NT2/D1 (cell line): ENCODE results near the gene DYRK2.

Experiments used
- SUZ12 ChIP-seq: IDR thresholded peaks from 2 replicates; pipeline ENCODE4 v1.6.1; 2011; ENCODE audit not compliant: insufficient read length, insufficient read depth; ENCODE audit errors: extremely low read depth
- YY1 ChIP-seq: IDR thresholded peaks from 2 replicates; pipeline ENCODE4 v1.6.1; 2011; ENCODE audit not compliant: insufficient read length, insufficient read depth
- ZNF274 ChIP-seq: IDR thresholded peaks from 2 replicates; pipeline ENCODE4 v1.6.1; 2011; ENCODE audit warnings: mild to moderate bottlenecking, low read depth, low read length

DNA sequence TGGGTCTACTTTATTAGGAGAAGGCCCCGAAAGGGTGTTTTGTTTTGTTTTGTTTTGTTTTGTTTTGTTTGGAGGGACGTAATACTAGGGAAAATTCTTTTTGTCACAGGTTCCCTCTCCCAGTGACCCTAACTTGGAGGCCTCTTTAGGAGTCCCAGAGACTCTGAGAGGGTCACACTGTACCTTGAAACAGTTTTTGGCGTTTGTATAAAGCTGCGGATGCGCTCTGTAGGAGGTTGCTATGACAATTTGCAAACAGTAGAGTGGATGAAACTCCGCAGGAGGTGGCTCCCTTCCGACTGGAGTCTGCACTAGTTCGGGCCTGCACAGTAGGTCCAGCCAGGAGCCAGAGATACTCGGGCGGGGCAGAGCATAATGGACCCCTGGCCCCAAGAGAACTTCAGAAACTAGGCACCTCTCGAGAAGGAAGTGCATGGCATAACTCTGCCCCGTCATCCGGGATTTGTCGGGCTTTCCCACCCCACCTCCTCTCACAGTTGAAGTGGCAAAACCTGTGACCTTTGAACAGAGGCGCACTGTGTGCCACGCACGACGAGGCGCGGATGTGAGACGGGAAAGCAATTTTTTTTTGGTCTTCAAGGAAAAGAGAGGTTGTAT is 1.3 kb upstream of the DYRK2 start:
- TF ChIP-seq SUZ12 (no peak), YY1 (no peak), ZNF274 (no peak)
